Central memory CD8-positive, alpha-beta T cell (primary cell): ENCODE measurements around the gene PDPN.
"Not testable (repeated sequence)": the region's sequence is repeated elsewhere in the genome, so short reads cannot be mapped to it uniquely, and the experiment has no call there.

Experiments used
- ATAC-seq: fragments of 150-1000 bp; cut with Tn5 transposase; replicated peaks from 2 replicates; pipeline ENCODE4 v1.10.0; 2022; ENCODE audit warnings: mild to moderate bottlenecking, moderate FRiP score, moderate number of reproducible peaks; ENCODE audit not compliant: poor library complexity, severe bottlenecking; ENCODE audit errors: extremely low read depth
- DNase-seq, 2 donors: peaks; one replicate each; pipeline ENCODE4 v3.0.0; 2021; ENCODE audit warnings: low spot score in 2 of 2
- H3K27ac Mint-ChIP-seq: one replicate; pipeline ENCODE4 v1.8.0; 2022; ENCODE audit warnings: low read depth, mild to moderate bottlenecking, moderate library complexity, mixed read lengths
- H3K27me3 Mint-ChIP-seq: one replicate; pipeline ENCODE4 v1.8.0; 2022; ENCODE audit warnings: mixed read lengths
- H3K36me3 Mint-ChIP-seq: one replicate; pipeline ENCODE4 v1.8.0; 2022; ENCODE audit warnings: mild to moderate bottlenecking, moderate library complexity, mixed read lengths; ENCODE audit not compliant: insufficient read depth
- H3K4me1 Mint-ChIP-seq: one replicate; pipeline ENCODE4 v1.8.0; 2022; ENCODE audit warnings: mixed read lengths
- H3K4me3 Mint-ChIP-seq: one replicate; pipeline ENCODE4 v1.8.0; 2022; ENCODE audit warnings: mild to moderate bottlenecking, moderate library complexity, mixed read lengths
- H3K9me3 Mint-ChIP-seq: one replicate; pipeline ENCODE4 v1.8.0; 2022; ENCODE audit warnings: mixed read lengths

PDPN gene

DNA sequence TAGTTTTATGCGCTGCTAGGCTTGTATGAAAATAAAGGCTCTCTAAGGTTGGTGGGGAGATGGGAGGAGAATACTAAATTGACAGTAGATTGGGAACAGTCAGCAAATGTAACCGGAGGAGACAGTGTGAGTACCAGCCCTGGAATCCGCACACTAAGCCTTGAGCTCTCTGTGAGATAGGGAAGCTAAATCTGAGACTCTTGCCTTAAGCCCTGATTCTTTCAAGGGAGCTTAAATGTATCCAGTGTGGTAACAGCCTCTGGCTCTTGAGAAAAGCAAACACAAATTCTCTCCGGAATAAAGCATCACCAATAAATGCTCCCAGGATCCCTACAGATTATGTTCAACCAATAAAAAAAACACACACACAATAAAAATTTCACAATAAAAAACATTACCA is 33.0 kb upstream of the PDPN start:
- no peak for ATAC-seq
- H3K4me3 Mint-ChIP-seq: no peak overlapping the region
- no peak overlapping the region for H3K27ac Mint-ChIP-seq
- H3K36me3 Mint-ChIP-seq: peaks cover 5% of the 10 kb centered on the region
- no peak for DNase-seq
- peaks cover 30% of the 10 kb centered on the region for H3K27me3 Mint-ChIP-seq
- H3K4me1 Mint-ChIP-seq: no peaks in the 10 kb centered on the region
- H3K9me3 Mint-ChIP-seq: no peaks in the 10 kb centered on the region

DNA sequence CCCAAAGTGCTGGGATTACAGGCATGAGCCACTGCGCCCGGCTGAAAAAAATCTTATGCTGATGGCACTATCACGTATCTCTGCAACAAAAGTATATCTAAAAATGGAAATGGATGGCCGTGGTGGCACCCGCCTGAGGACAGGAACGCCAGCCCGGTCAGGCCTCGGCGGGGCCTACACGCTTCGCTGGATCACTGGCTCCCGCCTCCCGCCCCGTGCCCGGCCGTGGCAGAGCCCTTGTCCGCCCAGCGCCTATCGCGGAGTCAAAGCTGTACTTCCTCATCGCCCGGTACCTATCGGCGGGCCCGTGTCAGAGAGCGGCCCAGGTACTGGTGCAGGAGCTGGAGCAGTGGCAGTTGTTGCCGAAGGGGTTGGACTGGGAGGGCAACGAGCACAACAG is 28.8 kb upstream of the PDPN start:
- DNase-seq (no peak), ATAC-seq (no peak)
- no peak overlapping the region for H3K27ac Mint-ChIP-seq
- H3K4me1 Mint-ChIP-seq: no peaks in the 10 kb centered on the region
- no peaks in the 10 kb centered on the region for H3K9me3 Mint-ChIP-seq
- H3K27me3 Mint-ChIP-seq: no peaks in the 10 kb centered on the region
- H3K4me3 Mint-ChIP-seq: no peak overlapping the region
- H3K36me3 Mint-ChIP-seq: peaks cover 3% of the 10 kb centered on the region

DNA sequence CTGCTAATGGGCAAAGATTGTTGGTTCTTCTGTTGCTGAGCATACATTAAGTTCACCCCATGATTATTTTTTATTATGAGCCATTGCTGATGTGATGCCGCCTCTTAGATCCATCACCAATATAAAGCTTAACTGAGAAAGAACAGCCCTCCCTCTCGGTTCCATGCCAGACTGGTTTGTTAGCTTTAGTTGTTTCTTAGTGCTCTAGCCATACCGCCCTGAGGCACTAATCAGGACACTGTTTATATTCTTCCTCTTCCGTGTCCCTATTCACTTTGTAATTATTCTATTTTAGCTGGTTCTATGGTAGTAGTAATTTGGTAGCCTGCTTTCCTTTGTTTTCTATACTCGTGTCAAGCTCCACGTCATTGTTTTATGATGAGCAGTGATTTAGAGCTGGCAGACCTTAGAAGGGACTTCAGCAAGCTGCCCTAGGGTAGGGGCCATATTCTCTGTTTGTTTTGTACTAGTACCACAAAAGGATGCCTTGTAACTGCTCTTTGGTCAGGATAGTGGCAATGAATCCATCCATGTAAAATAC is 27.3 kb upstream of the PDPN start:
- Mint-ChIP-seq H3K27me3 (no peaks in the 10 kb centered on the region), H3K4me1 (no peaks in the 10 kb centered on the region), H3K4me3 (no peak overlapping the region), H3K27ac (no peak overlapping the region), H3K36me3 (no peaks in the 10 kb centered on the region), H3K9me3 (no peaks in the 10 kb centered on the region)
- ATAC-seq (no peak), DNase-seq (no peak)

DNA sequence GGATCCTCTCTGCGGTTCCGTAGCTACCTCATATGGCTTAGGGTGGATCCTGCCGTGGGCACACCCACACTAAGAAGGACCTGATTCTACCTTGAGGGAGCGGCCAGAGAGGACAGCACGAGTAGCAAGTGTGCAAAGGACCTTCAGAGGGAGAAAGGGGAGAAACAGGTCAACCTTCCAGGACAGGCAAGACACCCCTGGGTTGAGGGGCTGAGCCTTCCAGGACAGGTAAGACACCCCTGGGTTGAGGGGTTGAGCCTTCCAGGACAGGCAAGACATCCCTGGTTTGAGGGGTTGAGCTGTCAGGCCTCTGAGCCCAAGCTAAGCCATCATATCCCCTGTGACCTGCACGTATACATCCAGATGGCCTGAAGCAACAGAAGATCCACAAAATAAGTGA is 23.1 kb upstream of the PDPN start:
- no peaks in the 10 kb centered on the region for H3K27me3 Mint-ChIP-seq
- H3K36me3 Mint-ChIP-seq: no peaks in the 10 kb centered on the region
- H3K9me3 Mint-ChIP-seq: no peaks in the 10 kb centered on the region
- ATAC-seq (no peak), DNase-seq (no peak)
- no peaks in the 10 kb centered on the region for H3K4me1 Mint-ChIP-seq
- H3K27ac Mint-ChIP-seq: no peak overlapping the region
- H3K4me3 Mint-ChIP-seq: no peak overlapping the region

DNA sequence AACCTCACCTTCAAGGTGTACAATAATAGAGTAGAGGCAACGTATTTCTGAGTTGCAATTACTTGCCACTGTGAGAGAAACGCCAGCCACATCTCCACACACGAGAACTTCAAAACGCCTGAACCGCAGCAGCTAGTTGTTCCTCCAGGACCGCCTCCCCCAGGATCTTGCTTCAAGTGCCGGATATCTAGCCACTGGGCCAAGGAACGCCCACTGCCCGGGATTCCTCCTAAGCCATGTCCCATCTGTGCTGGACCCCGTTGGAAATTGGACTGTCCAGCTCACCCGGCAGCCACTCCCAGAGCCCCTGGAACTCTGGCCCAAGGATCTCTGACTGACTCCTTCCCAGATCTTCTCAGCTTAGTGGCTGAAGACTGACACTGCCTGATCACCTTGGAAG is 20.7 kb upstream of the PDPN start:
- not testable (repeated sequence) for H3K27me3 Mint-ChIP-seq, DNase-seq, H3K4me1 Mint-ChIP-seq, H3K4me3 Mint-ChIP-seq, H3K27ac Mint-ChIP-seq, H3K36me3 Mint-ChIP-seq, H3K9me3 Mint-ChIP-seq, ATAC-seq

DNA sequence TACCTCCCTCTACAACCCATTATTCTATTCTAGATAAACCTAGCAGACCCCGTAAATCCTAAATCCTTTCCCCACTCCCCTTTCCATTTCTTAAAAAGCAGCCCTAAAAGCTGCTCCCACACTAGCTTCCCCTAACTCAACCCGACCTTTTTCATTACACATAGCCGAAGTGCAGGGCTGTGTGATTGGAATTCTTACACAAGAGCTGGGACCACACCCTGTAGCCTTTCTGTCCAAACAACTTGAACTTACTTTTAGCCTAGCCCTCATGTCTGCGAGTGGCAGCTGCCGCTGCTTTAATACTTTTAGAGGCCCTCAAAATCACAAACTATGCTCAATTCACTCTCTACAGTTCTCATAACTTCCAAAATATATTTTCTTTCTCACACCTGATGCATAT is 19.6 kb upstream of the PDPN start:
- Mint-ChIP-seq H3K9me3 (no peaks in the 10 kb centered on the region), H3K4me1 (no peaks in the 10 kb centered on the region), H3K27ac (no peak overlapping the region), H3K36me3 (no peaks in the 10 kb centered on the region), H3K27me3 (no peaks in the 10 kb centered on the region), H3K4me3 (no peak overlapping the region)
- DNase-seq (no peak), ATAC-seq (no peak)

DNA sequence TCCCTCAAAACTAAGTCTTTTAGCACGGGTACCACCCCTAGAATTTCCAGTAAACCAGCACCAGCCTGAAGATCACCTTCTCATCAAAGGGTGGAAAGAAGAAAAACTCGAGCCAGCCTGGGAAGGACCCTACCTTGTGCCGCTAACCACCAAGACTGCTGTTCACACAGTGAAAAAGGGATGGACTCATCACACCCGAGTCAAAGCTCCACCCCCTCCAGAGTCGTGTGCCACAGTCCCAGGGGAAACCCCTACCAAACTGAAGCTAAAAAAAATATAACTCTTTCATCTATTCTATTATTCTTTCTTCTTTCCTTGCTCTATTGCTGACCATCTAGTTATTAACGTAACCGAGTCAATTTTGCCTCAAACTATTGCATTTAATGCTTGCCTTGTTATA is 13.2 kb upstream of the PDPN start:
- H3K4me1 Mint-ChIP-seq, DNase-seq, H3K36me3 Mint-ChIP-seq, H3K4me3 Mint-ChIP-seq, H3K9me3 Mint-ChIP-seq, H3K27ac Mint-ChIP-seq, ATAC-seq: not testable (repeated sequence)
- peaks cover 38% of the 10 kb centered on the region for H3K27me3 Mint-ChIP-seq

DNA sequence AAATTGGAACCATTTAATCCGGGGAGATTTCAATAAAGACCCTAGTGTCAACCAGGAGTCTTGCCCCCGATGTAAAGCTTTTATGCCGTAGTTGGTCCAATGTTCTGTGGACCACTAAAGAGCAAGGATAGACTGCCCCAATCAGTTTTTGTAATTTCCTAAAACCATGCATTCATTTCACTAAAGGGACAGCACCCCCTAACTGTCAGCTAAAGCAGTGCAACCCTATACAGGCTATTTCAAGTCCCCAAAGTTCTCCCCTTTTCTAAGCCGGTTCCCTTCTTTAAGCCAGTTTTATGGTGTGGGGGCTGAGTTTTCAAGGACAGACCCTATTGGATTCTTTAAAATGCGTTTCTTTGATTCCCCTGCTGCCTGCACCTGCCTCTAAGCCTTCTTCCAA is 12.7 kb upstream of the PDPN start:
- Mint-ChIP-seq H3K36me3 (no peaks in the 10 kb centered on the region), H3K4me1 (no peaks in the 10 kb centered on the region), H3K4me3 (no peak overlapping the region), H3K27me3 (peaks cover 43% of the 10 kb centered on the region), H3K27ac (no peak overlapping the region), H3K9me3 (no peaks in the 10 kb centered on the region)
- ATAC-seq (no peak), DNase-seq (no peak)

DNA sequence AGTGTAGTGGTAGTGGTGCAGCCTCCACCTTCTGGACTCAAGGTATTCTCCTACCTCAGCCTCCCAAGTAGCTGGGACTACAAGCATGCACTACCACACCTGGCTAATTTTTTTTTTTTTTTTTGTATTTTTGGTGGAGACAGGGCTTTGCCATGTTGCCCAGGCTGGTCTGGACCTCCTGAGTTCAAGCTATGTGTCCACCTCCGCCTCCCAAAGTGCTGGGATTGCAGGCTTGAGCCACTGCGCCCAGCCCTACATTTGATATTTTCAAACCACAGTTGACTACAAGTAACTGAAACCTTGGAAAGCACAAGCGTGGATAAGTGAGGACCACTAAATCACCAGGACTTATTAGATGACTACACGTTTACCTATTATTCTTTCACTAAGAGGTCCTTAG is 10.0 kb upstream of the PDPN start:
- Mint-ChIP-seq H3K4me3 (no peak overlapping the region), H3K9me3 (no peaks in the 10 kb centered on the region), H3K27ac (no peak overlapping the region), H3K27me3 (peaks cover 69% of the 10 kb centered on the region), H3K36me3 (no peaks in the 10 kb centered on the region), H3K4me1 (no peaks in the 10 kb centered on the region)
- DNase-seq: no peak
- ATAC-seq: no peak

DNA sequence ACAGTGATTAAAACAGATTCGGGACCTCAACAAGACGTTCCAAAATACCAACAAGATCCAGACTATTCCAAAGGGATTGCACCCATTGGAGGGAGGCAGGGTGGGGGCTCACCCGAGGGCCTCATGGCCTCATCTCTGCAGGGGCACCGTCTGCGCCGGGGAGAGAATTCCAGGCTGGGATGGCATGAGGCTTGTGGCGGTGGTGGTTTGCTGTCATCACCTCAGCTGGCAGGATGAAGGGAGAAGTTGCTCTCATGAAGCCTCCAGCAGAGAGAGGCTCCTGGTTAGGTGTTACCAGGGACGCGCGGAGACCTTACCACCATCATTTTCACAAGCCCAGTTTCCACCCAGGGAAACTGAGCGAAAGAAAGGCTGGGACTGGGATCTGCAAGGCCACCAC is 6.7 kb upstream of the PDPN start:
- no peaks in the 10 kb centered on the region for H3K9me3 Mint-ChIP-seq

DNA sequence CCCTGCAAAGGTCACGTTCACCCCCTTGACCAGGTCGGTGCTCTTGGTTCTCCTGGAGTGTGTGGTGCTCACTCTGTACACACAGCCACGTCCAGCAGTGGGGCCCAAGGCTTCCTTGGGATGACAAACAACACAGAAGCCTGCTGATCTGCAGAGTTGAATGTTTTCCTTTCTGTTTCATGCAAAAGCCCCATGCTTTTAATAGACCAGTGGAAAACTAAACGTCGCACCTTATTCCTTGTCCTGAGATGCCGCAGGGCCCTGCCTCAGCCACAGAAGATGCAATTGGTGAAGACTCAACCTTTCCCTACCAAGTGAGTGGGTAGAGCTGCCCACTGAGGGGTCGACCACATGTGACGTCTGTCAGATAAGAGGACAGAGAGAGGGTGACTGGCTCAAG is 5.8 kb upstream of the PDPN start:
- peaks cover 81% of the 10 kb centered on the region for H3K27me3 Mint-ChIP-seq
- ATAC-seq (no peak), DNase-seq (no peak)
- H3K4me3 Mint-ChIP-seq: no peak overlapping the region
- no peaks in the 10 kb centered on the region for H3K9me3 Mint-ChIP-seq
- no peaks in the 10 kb centered on the region for H3K36me3 Mint-ChIP-seq
- H3K27ac Mint-ChIP-seq: no peak overlapping the region
- no peaks in the 10 kb centered on the region for H3K4me1 Mint-ChIP-seq

More for the DNA sequence above, 6.7 kb upstream of the PDPN start:
- Mint-ChIP-seq H3K27ac (no peak overlapping the region), H3K27me3 (peaks cover 81% of the 10 kb centered on the region), H3K36me3 (no peaks in the 10 kb centered on the region), H3K4me1 (no peaks in the 10 kb centered on the region), H3K4me3 (no peak overlapping the region)
- DNase-seq: no peak
- ATAC-seq: no peak

DNA sequence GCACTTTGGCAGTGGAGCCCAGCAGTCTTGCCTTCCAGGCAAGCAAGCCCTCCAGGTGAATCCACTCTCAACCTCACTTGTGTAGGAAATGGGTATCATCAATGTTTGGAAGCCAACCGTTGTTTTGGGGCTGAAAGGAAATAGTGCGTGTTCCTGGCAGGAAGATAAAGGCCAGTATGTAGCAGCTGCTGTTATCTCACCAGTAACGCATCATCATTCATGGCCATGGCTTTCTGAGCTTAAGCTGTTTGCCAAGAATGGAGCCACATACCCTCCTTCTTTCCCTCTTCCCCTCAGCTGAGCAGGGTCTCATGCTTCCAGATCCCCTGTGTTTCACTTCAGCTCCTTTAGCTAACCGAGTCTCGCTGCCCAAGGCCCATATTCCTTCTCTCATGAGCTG is 2.2 kb upstream of the PDPN start:
- H3K4me1 Mint-ChIP-seq: no peaks in the 10 kb centered on the region
- H3K9me3 Mint-ChIP-seq: no peaks in the 10 kb centered on the region
- H3K27ac Mint-ChIP-seq: no peak overlapping the region
- DNase-seq: no peak
- H3K4me3 Mint-ChIP-seq: no peak overlapping the region
- H3K36me3 Mint-ChIP-seq: no peaks in the 10 kb centered on the region
- ATAC-seq: no peak
- peaks cover 90% of the 10 kb centered on the region for H3K27me3 Mint-ChIP-seq

DNA sequence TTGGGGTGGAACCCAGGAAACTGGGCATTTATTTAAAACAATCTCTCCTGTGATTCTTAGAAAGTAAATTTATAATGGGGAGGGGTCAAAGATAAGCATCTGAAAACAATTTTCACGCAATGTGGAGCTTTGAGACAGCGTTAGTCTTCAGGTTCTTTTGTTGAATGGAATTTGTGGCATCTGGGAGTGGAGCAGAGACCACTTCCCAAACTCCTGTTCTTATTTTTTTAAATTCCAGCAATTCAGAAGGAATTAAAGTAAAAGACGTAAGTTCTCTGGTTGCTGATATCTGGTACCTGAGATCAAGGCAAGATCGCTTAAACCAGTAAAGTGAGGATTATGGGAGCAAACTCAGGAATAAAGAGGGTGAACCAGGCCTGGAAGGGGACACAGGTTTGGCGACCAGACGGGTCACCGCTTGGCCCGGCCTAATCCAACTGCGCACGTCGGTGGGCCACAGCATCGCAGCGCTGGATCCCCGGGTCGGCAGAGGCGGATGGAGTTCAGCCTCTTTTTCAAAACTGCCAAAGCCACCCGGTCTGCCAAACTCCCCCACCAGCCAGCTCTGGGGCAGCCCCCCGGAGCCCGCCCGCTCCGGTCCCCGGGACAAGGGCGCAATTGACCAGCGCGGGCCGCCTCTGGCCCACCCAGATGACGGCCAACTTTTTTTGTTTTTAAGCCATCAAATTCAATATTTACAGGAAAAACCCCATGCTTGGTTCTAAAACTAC is 754 bp upstream of the PDPN start:
- ATAC-seq (no peak), DNase-seq (no peak)
- Mint-ChIP-seq H3K27me3 (peaks cover 89% of the 10 kb centered on the region), H3K27ac (no peak overlapping the region), H3K36me3 (no peaks in the 10 kb centered on the region), H3K4me1 (no peaks in the 10 kb centered on the region), H3K4me3 (no peak overlapping the region), H3K9me3 (no peaks in the 10 kb centered on the region)
